ENCODE data around the gene CTNNA2.

The CTNNA2 gene

GRCh38 chr2:80299661-80300060 lies 786.8 kb downstream of the CTNNA2 start:
- Histone ChIP-seq H2AFZ (ENCODE audit: low read depth, low read length) (no peak overlapping the region), H3K36me3 (ENCODE audit: control insufficient read depth in 1 of 2, insufficient read depth in 2 of 2, low read depth in 1 of 2, low read length in 2 of 2) (no peaks in the 10 kb centered on the region), H2BK15ac (ENCODE audit: low read depth, poor library complexity, severe bottlenecking) (no peak overlapping the region), H2BK120ac (ENCODE audit: low read depth, low read length) (no peak overlapping the region), H2AK5ac (ENCODE audit: low read length, severe bottlenecking) (no peak overlapping the region), H3K4me2 (ENCODE audit: low read length, poor library complexity, severe bottlenecking) (no peak overlapping the region), H3K4me1 (ENCODE audit: control insufficient read depth, insufficient read depth, low read depth, low read length) (peaks cover 5% of the 10 kb centered on the region), H2BK12ac (ENCODE audit: low read length in 2 of 2) (no peak overlapping the region), H4K91ac (ENCODE audit: low read length) (no peak overlapping the region), H3K27me3 (ENCODE audit: control insufficient read depth in 1 of 2, insufficient read depth in 1 of 2, low read length in 2 of 2) (peaks cover 27 to 60% of the 10 kb centered on the region in 2 experiments), H3K9ac (ENCODE audit: low read length) (no peak overlapping the region), H3K9me3 (ENCODE audit: control insufficient read depth, low read length) (no peaks in the 10 kb centered on the region), H3K23ac (ENCODE audit: low read length in 2 of 2) (no peak overlapping the region), H4K8ac (ENCODE audit: low read length) (no peak overlapping the region), H3K27ac (ENCODE audit: low read length, poor library complexity, severe bottlenecking) (no peak overlapping the region), H3K14ac (ENCODE audit: low read length in 2 of 2) (no peak overlapping the region), H3K4ac (ENCODE audit: low read depth in 1 of 2, low read length in 2 of 2) (no peak overlapping the region), H3K79me1 (replicated peaks; ENCODE audit: low read length, poor library complexity, severe bottlenecking) (no peaks in the 10 kb centered on the region), H2BK5ac (ENCODE audit: low read depth, low read length, poor library complexity, severe bottlenecking) (no peak overlapping the region), H3K4me3 (ENCODE audit: insufficient read depth in 1 of 2, low read depth in 1 of 2, low read length in 2 of 2) (no peak overlapping the region), H3K18ac (ENCODE audit: low read depth in 1 of 2, low read length in 2 of 2) (no peak overlapping the region)
- WGBS: 70% methylated on average over 3 of the region's 5 CpGs
- no peak for DNase-seq

- H4K8ac ChIP-seq (ENCODE audit: low read length): no peak overlapping the region
- H2BK120ac ChIP-seq (ENCODE audit: low read depth, low read length): no peak overlapping the region
- no peak overlapping the region for H2BK5ac ChIP-seq (ENCODE audit: low read depth, low read length, poor library complexity, severe bottlenecking)
- H4K91ac ChIP-seq (ENCODE audit: low read length): no peak overlapping the region
- H3K23ac ChIP-seq (ENCODE audit: low read length in 2 of 2): no peak overlapping the region
- DNase-seq: no peak
- H2AFZ ChIP-seq (ENCODE audit: low read depth, low read length): no peak overlapping the region
- H3K9ac ChIP-seq (ENCODE audit: low read length): no peak overlapping the region
- H2AK5ac ChIP-seq (ENCODE audit: low read length, severe bottlenecking): no peak overlapping the region
- no peak overlapping the region for H2BK15ac ChIP-seq (ENCODE audit: low read depth, poor library complexity, severe bottlenecking)
- H3K79me1 ChIP-seq (replicated peaks; ENCODE audit: low read length, poor library complexity, severe bottlenecking): no peaks in the 10 kb centered on the region
- H3K4me2 ChIP-seq (ENCODE audit: low read length, poor library complexity, severe bottlenecking): no peak overlapping the region
- H3K36me3 ChIP-seq (ENCODE audit: control insufficient read depth in 1 of 2, insufficient read depth in 2 of 2, low read depth in 1 of 2, low read length in 2 of 2): no peaks in the 10 kb centered on the region
- no peak overlapping the region for H3K27ac ChIP-seq (ENCODE audit: low read length, poor library complexity, severe bottlenecking)
- H3K9me3 ChIP-seq (ENCODE audit: control insufficient read depth, low read length): no peaks in the 10 kb centered on the region
- H3K4me1 ChIP-seq (ENCODE audit: control insufficient read depth, insufficient read depth, low read depth, low read length): peaks cover 5% of the 10 kb centered on the region
- no peak overlapping the region for H3K4ac ChIP-seq (ENCODE audit: low read depth in 1 of 2, low read length in 2 of 2)
- H3K4me3 ChIP-seq (ENCODE audit: insufficient read depth in 1 of 2, low read depth in 1 of 2, low read length in 2 of 2): no peak overlapping the region
- 50% methylated on average over 1 of the region's 1 CpG for WGBS
- peaks cover 34 to 65% of the 10 kb centered on the region in 2 experiments for H3K27me3 ChIP-seq (ENCODE audit: control insufficient read depth in 1 of 2, insufficient read depth in 1 of 2, low read length in 2 of 2)
- peak overlapping the region in 1 of 2 experiments; percentile 21 for H3K18ac ChIP-seq (ENCODE audit: low read depth in 1 of 2, low read length in 2 of 2)
- no peak overlapping the region for H3K14ac ChIP-seq (ENCODE audit: low read length in 2 of 2)
- H2BK12ac ChIP-seq (ENCODE audit: low read length in 2 of 2): no peak overlapping the region
Observed at GRCh38 chr2:80300346-80300745, 787.5 kb downstream of the CTNNA2 start.

- Histone ChIP-seq H2BK12ac (ENCODE audit: low read length in 2 of 2) (no peak overlapping the region), H3K9ac (ENCODE audit: low read length) (no peak overlapping the region), H3K4ac (ENCODE audit: low read depth in 1 of 2, low read length in 2 of 2) (no peak overlapping the region), H4K8ac (ENCODE audit: low read length) (no peak overlapping the region), H3K4me1 (ENCODE audit: control insufficient read depth, insufficient read depth, low read depth, low read length) (peaks cover 5% of the 10 kb centered on the region), H2BK120ac (ENCODE audit: low read depth, low read length) (no peak overlapping the region), H2BK15ac (ENCODE audit: low read depth, poor library complexity, severe bottlenecking) (no peak overlapping the region), H2AK5ac (ENCODE audit: low read length, severe bottlenecking) (no peak overlapping the region), H3K4me3 (ENCODE audit: insufficient read depth in 1 of 2, low read depth in 1 of 2, low read length in 2 of 2) (peak overlapping the region in 1 of 2 experiments; percentile 39), H3K27ac (ENCODE audit: low read length, poor library complexity, severe bottlenecking) (no peak overlapping the region), H3K79me1 (replicated peaks; ENCODE audit: low read length, poor library complexity, severe bottlenecking) (no peaks in the 10 kb centered on the region), H2AFZ (ENCODE audit: low read depth, low read length) (no peak overlapping the region), H3K4me2 (ENCODE audit: low read length, poor library complexity, severe bottlenecking) (no peak overlapping the region), H4K91ac (ENCODE audit: low read length) (no peak overlapping the region), H3K27me3 (ENCODE audit: control insufficient read depth in 1 of 2, insufficient read depth in 1 of 2, low read length in 2 of 2) (peaks cover 39 to 66% of the 10 kb centered on the region in 2 experiments), H3K23ac (ENCODE audit: low read length in 2 of 2) (no peak overlapping the region), H3K18ac (ENCODE audit: low read depth in 1 of 2, low read length in 2 of 2) (no peak overlapping the region), H3K9me3 (ENCODE audit: control insufficient read depth, low read length) (no peaks in the 10 kb centered on the region), H3K36me3 (ENCODE audit: control insufficient read depth in 1 of 2, insufficient read depth in 2 of 2, low read depth in 1 of 2, low read length in 2 of 2) (no peaks in the 10 kb centered on the region), H2BK5ac (ENCODE audit: low read depth, low read length, poor library complexity, severe bottlenecking) (no peak overlapping the region), H3K14ac (ENCODE audit: low read length in 2 of 2) (no peak overlapping the region)
- no CpG with 5 or more reads among the region's 1 CpG for WGBS
- no peak for DNase-seq
Observed at GRCh38 chr2:80300954-80301353, 788.1 kb downstream of the CTNNA2 start.

- H3K36me3 ChIP-seq (ENCODE audit: control insufficient read depth in 1 of 2, insufficient read depth in 2 of 2, low read depth in 1 of 2, low read length in 2 of 2): no peaks in the 10 kb centered on the region
- H2AFZ ChIP-seq (ENCODE audit: low read depth, low read length): no peak overlapping the region
- no peak overlapping the region for H2BK5ac ChIP-seq (ENCODE audit: low read depth, low read length, poor library complexity, severe bottlenecking)
- no peaks in the 10 kb centered on the region for H3K9me3 ChIP-seq (ENCODE audit: control insufficient read depth, low read length)
- no peak overlapping the region for H4K8ac ChIP-seq (ENCODE audit: low read length)
- no peak overlapping the region for H4K91ac ChIP-seq (ENCODE audit: low read length)
- H3K18ac ChIP-seq (ENCODE audit: low read depth in 1 of 2, low read length in 2 of 2): no peak overlapping the region
- peaks cover 39 to 66% of the 10 kb centered on the region in 2 experiments for H3K27me3 ChIP-seq (ENCODE audit: control insufficient read depth in 1 of 2, insufficient read depth in 1 of 2, low read length in 2 of 2)
- H2AK5ac ChIP-seq (ENCODE audit: low read length, severe bottlenecking): no peak overlapping the region
- peaks cover 5% of the 10 kb centered on the region for H3K4me1 ChIP-seq (ENCODE audit: control insufficient read depth, insufficient read depth, low read depth, low read length)
- no peaks in the 10 kb centered on the region for H3K79me1 ChIP-seq (replicated peaks; ENCODE audit: low read length, poor library complexity, severe bottlenecking)
- H3K4me3 ChIP-seq (ENCODE audit: insufficient read depth in 1 of 2, low read depth in 1 of 2, low read length in 2 of 2): peak overlapping the region in 1 of 2 experiments; percentile 82
- WGBS: 58% methylated on average over 12 of the region's 12 CpGs
- no peak overlapping the region for H3K14ac ChIP-seq (ENCODE audit: low read length in 2 of 2)
- H2BK120ac ChIP-seq (ENCODE audit: low read depth, low read length): no peak overlapping the region
- no peak overlapping the region for H3K23ac ChIP-seq (ENCODE audit: low read length in 2 of 2)
- no peak overlapping the region for H3K4me2 ChIP-seq (ENCODE audit: low read length, poor library complexity, severe bottlenecking)
- H2BK15ac ChIP-seq (ENCODE audit: low read depth, poor library complexity, severe bottlenecking): no peak overlapping the region
- H2BK12ac ChIP-seq (ENCODE audit: low read length in 2 of 2): no peak overlapping the region
- no peak for DNase-seq
- no peak overlapping the region for H3K4ac ChIP-seq (ENCODE audit: low read depth in 1 of 2, low read length in 2 of 2)
- H3K9ac ChIP-seq (ENCODE audit: low read length): peak overlapping the region; percentile 14
- no peak overlapping the region for H3K27ac ChIP-seq (ENCODE audit: low read length, poor library complexity, severe bottlenecking)
Observed at GRCh38 chr2:80302001-80302313, 789.1 kb downstream of the CTNNA2 start.
